RCC 7860 (cell line): Measurements from ENCODE around the gene SLC38A10.

Experiments
- DNase-seq: peaks from one replicate; pipeline ENCODE4 v3.0.0-alpha.2; 2015; ENCODE audit warnings: low spot score
- FAIRE-seq: peaks from 2 replicates; lab custom pipeline; 2012; peaks lifted over from hg19 to GRCh38; lab: Jason Lieb, UNC

The SLC38A10 gene

GRCh38 chr17:81217491-81217890 is 77.6 kb downstream of the SLC38A10 start:
- FAIRE-seq (no peak), DNase-seq (no peak)

GRCh38 chr17:81213978-81214377 is 81.1 kb downstream of the SLC38A10 start:
- no peak for DNase-seq
- FAIRE-seq, result no peak

- no peak for DNase-seq
- no peak for FAIRE-seq
Measured at GRCh38 chr17:81212365-81212764, 82.7 kb downstream of the SLC38A10 start.

- no peak for FAIRE-seq
Measured at GRCh38 chr17:81210868-81211267, 84.2 kb downstream of the SLC38A10 start.

GRCh38 chr17:81210466-81210865 is 84.6 kb downstream of the SLC38A10 start:
- DNase-seq, result no peak
- FAIRE-seq, result no peak

More at GRCh38 chr17:81210868-81211267, 84.2 kb downstream of the SLC38A10 start:
- no peak for DNase-seq

- FAIRE-seq, result no peak
- no peak for DNase-seq
Measured at GRCh38 chr17:81209141-81209540, 86.0 kb downstream of the SLC38A10 start.

- FAIRE-seq (no peak), DNase-seq (no peak)
Measured at GRCh38 chr17:81208651-81209050, 86.5 kb downstream of the SLC38A10 start.

- FAIRE-seq (no peak), DNase-seq (no peak)
Measured at GRCh38 chr17:81207610-81208581, 87.2 kb downstream of the SLC38A10 start.

- FAIRE-seq, result no peak
- no peak for DNase-seq
Measured at GRCh38 chr17:81206657-81207056, 88.5 kb downstream of the SLC38A10 start.

- no peak for DNase-seq
- FAIRE-seq, result no peak
Measured at GRCh38 chr17:81206166-81206565, 88.9 kb downstream of the SLC38A10 start.

- FAIRE-seq (no peak), DNase-seq (no peak)
Measured at GRCh38 chr17:81204578-81204977, 90.5 kb downstream of the SLC38A10 start.

GRCh38 chr17:81203136-81203535 is 92.0 kb downstream of the SLC38A10 start:
- FAIRE-seq (no peak), DNase-seq (no peak)

- FAIRE-seq, result no peak
- no peak for DNase-seq
Measured at GRCh38 chr17:81202318-81202717, 92.8 kb downstream of the SLC38A10 start.

- peak; percentile 50 for DNase-seq
- FAIRE-seq, result no peak
Measured at GRCh38 chr17:81200695-81201580, 94.2 kb downstream of the SLC38A10 start.

- DNase-seq (no peak), FAIRE-seq (no peak)
Measured at GRCh38 chr17:81200201-81200600, 94.9 kb downstream of the SLC38A10 start.

GRCh38 chr17:81199482-81199830 is 95.7 kb downstream of the SLC38A10 start:
- no peak for FAIRE-seq
- no peak for DNase-seq

GRCh38 chr17:81198826-81199481 is 96.2 kb downstream of the SLC38A10 start:
- no peak for FAIRE-seq

GRCh38 chr17:81197831-81198490 is 97.1 kb downstream of the SLC38A10 start:
- FAIRE-seq, result no peak
- DNase-seq, result no peak

More at GRCh38 chr17:81198826-81199481, 96.2 kb downstream of the SLC38A10 start:
- DNase-seq, result no peak

GRCh38 chr17:81197409-81197795 is 97.7 kb downstream of the SLC38A10 start:
- FAIRE-seq (no peak), DNase-seq (no peak)
